GM18951 (cell line): ENCODE results near the gene GARIN1A.
"Not testable (repeated sequence)": the region's sequence is repeated elsewhere in the genome, so short reads cannot be mapped to it uniquely, and the experiment has no call there.

ENCODE experiments used
- POLR2A ChIP-seq: IDR thresholded peaks from 4 replicates; pipeline ENCODE4 v1.6.1; 2011; ENCODE audit warnings: mild to moderate bottlenecking; ENCODE audit not compliant: insufficient read length, insufficient read depth; ENCODE audit errors: extremely low read depth
- in situ Hi-C: fragments of 300-500 bp; cut with MboI; formaldehyde crosslinking; loops from one replicate; pipeline ENCODE4 v1.12.0; 2022; ENCODE audit warnings: low sequenced_read_pairs, mixed read lengths, inconsistent platforms; ENCODE audit not compliant: unreplicated experiment

The GARIN1A gene

DNA sequence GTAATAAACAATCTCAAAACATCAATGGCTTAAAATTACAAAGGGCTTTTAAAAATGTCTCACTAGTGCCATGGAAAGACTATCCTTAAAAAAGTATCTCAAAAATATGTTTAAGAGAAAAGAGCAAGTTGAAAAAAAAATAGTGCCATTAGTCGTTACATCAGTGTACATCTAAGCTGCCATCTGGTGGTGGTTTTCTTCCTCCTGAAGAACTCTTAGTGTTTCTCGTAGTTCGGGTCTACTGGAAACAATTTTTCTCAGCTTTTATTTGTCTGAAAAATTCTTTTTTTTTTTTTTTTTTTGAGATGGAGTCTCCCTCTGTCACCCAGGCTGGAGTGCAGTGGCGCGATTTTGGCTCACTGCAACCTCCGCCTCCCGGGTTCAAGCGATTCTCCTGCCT lies 5.9 kb upstream of the GARIN1A start:
- TF ChIP-seq POLR2A: no peak
- in situ Hi-C loops: no loop called here

DNA sequence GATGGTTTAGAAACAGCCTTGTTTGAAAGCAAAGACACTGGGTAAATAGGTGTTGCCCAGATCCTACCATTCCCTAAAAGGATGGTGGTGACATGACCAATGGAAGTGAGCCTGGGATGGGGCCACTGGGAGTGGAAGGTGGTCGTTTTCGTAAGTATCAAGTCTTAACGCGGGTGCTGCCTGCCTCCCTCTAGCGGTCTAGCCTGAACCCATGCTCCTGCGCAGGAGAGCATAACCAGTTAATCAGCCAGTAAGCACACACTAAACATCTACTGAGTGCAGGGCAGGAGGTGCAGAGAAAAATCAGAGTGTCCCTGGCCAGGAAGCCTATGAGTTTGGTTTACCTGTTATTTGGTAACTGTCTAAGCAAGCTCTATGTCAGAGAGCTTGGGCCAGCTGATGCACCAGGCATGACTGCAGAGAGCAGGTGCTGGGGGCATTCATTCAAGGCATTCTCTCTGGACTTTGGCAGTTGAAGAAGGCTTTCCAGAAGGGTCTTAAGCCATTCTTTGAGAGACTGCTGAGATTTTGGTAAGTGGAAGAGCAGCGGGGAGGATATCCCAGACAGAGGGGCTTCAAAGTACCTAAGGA lies 930 bp downstream of the GARIN1A start:
- TF ChIP-seq POLR2A: no peak
- in situ Hi-C loops: no loop called here

DNA sequence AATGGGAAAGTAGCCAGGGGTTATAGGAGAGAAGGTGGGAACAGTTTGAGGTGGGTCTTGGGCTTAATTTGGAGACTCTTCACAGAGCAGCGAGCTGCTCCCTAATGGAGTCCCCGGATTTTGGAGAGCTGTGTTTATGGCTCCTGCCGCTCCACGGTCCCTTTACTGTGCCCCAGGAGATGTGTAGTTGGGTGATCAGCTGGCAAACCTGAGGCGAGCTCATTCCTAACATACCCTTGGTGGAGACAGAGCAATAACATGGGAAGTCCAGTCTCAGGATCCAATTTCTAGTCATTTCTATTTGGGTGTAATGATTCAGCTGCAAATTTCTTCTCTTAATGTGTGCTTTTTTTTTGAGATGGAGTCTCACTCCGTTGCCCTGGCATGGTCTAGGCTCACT lies 1.5 kb downstream of the GARIN1A start:
- in situ Hi-C loops: no loop called here
- TF ChIP-seq POLR2A: no peak

DNA sequence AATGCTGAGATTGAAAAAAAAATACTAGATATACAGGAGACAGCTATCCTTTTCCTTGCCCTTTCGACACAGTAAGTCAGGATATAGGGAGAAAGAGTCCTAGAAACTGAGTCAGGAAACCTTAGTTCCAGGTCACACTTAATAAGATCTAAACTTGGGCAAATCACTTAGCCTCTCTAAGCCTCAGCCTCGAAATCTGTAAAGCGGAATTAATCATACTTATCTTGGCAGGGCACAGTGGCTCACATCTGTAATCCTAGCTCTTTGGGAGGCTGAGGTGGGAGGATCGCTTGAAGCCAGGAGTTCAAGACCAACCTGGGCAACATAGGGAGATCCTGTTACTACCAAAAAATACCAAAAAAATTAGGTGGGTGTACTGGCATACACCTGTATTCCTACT lies 4.6 kb downstream of the GARIN1A start:
- in situ Hi-C loops: no loop called here
- TF ChIP-seq POLR2A: no peak

DNA sequence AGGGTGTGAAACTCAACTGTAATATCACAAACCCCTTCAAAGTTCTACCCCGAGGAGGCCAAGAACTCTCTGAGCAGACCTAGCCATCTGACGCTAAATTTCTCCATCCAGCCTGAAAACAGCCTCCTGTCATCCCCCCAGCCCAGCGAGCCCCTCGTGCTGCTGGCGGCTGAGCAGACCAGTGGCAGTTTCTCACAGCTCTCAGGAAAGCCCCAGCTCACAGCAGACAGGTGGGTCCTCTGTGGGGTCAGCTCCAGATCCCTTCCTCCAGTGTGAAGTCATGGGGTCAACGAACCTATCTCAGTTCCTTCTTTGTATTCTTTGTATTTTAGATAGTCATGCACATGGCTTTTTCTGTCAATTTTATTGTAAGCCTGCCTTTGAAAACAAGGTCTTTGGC lies 7.8 kb downstream of the GARIN1A start:
- no peak for TF ChIP-seq POLR2A
- in situ Hi-C loops: no loop called here

DNA sequence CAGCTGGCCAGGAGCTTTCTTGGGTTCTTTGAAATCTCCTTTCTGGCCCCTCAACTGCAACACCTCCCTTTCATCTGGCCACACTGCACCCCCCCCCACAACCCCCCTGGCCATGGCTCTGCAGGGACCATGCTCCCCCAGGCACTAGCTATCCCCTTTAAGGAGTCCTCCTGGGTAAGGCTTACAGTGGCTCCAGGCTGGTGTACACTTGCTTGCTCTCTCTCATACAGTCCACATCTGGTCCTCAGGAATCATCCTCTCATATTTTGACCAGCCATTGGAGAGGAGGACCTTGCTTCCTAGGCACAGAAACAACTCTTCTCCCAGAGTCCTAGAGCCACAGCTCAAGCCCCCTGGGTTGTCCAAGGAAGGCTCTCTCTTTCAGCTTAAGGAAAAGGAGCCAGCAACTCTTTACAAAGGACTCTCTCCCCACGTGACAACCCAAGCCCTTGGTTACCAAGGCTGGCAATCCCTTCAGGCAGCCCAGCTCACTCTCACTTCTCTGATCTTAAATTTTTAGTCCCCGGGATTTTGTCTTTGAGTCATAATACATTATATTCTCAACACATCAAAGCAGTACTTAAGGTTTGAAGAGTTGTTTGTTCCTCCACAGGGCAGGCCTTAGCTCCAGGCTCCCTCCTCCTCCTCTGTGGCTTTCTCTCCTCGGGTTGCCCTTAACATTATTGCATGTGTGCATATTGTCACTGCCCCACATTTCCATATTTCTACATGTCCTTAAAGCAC lies 9.9 kb downstream of the GARIN1A start:
- no peak for TF ChIP-seq POLR2A
- in situ Hi-C loops: no loop called here

DNA sequence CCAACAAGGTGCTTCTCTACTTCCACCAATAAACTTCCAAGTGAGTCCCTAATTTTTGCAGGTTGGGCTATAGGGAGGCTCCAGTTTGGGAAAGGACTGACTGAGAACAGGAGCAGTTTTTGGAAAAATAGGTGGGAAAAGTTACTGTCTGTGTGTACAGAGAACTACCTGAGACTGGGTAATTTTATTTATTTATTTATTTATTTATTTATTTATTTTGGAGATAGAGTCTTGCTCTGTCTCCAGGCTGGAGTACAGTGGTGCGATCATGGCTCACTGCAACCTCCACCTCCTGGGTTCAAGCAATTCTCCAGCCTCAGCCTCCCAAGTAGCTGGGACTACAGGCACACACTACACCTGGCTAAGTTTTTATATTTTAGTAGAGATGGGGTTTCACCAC lies 11.2 kb downstream of the GARIN1A start:
- in situ Hi-C loops: not testable (repeated sequence)

DNA sequence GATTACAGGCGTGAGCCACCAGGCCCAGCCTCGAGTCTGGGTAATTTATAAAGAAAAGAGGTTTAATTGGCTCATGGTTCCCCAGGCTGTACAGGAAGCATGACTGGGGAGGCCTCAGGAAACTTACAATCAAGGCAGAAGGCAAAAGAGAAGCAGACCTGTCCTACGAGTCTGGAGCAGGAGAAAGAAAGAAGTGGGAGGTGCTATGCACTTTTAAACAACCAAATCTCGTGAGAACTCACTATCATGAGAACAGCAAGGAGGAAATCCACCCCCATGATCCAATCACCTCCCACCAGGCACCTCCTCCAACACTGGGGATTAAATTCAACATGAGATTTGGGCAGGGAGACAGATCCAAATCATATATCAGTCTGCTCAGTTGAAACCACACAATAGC lies 11.6 kb downstream of the GARIN1A start:
- in situ Hi-C loops: not testable (repeated sequence)

DNA sequence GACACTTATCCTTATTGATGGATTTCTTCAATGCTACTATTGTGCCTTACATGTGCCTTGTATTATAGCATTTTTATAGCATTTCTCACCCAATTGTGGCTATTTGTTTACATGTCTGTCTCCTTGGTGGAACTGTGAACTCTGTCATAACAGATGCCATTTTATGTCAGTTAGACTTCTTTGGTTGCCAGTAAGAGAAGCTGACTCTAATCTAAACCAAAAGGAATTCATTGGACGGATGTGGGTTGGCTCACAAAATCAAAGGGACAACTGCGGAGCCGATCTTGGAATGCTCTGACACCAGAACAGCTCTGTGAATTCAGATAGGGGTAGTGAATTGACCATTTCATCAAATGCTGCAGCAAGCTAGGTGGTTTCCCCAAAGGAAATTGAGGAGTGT lies 15.0 kb downstream of the GARIN1A start:
- no peak for TF ChIP-seq POLR2A
- in situ Hi-C loops: no loop called here

DNA sequence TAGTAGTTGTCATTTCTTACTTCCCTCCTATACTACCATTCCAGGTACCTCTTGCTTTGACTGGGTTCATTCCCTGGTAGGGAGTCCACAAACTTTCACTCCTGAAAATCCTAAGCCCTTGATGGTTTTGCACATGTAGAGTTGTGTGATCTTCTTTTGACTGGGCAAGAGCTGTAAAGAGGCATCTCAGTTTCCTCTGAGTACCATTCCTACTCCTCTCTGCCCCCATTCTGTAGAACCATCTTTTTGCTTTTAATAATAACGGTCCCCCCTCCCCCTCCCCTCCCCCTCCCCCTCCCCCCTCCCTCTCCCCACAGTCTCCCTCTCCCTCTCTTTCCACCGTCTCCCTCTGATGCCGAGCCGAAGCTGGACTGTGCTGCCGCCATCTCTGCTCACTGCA lies 16.4 kb downstream of the GARIN1A start:
- no peak for TF ChIP-seq POLR2A
- in situ Hi-C loops: no loop called here

DNA sequence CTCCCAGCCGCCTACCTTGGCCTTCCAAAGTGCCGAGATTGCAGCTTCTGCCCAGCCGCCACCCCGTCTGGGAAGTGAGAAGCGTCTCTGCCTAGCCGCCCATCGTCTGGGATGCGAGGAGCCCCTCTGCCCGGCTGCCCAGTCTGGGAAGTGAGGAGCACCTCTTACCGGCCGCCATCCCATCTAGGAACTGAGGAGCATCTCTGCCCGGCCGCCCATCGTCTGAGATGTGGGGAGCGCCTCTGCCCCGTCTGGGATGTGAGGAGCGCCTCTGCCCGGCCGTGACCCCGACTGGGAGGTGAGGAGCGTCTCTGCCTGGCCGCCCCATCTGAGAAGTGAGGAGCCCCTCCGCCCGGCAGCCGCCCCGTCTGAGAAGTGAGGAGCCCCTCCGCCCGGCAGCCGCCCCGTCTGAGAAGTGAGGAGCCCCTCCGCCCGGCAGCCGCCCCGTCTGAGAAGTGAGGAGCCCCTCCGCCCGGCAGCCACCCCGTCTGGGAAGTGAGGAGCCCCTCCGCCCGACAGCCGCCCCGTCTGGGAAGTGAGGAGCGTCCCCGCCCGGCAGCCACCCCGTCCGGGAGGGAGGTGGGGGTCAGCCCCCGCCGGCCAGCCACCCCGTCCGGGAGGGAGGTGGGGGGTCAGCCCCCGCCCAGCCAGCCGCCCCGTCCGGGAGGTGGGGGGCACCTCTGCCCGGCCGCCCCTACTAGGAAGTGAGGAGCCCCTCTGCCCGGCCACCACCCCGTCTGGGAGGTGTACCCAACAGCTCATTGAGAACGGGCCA lies 17.3 kb downstream of the GARIN1A start:
- in situ Hi-C loops: not testable (repeated sequence)

DNA sequence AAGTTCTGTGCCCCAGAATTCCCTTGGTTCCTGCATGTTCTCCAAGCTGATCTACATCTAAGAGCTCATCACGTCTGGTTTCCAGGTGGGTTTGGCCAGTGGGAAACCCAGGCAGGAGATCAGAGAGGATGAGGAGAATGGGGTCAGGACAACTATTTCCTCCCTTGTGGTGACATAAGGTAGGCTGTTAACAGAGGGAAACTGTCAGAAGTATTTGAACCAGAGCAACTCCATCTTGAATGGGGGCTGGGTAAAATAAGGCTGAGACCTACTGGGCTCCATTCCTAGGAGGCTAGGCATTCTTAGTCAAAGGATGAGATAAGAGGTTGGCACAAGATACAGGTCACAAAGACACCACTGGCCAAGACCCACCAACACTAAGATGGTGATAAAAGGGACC lies 19.1 kb downstream of the GARIN1A start:
- no peak for TF ChIP-seq POLR2A
- in situ Hi-C loops: no loop called here

DNA sequence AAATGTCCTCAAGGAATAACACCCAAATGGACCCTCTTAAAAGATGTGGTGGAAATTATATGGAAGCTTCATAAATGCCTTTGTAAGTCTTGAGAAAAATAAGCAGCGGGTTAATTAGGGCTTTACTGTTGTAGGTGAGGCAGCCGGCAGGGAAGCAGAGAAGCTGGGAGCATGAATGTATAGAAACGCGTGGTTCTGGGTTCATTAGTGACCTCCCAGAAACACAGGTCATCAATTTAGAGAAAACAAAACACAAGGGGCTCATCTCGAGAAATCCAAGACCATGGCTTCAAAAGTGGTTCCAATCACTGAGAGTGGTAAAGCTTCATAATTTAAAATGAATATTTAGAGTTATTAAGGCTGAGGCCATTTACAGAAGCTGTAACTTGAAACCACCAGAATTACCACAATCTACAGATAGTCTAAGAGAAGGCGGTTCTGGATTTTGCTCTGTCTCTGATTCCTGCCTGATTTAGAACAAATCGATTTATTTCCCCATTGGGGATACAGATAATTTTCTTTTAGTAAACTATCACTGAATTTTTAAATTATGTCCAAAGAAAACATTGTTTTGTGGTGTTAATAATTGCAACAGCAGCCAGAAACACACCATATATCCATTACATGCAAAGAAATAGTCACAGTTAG lies 20.7 kb downstream of the GARIN1A start:
- in situ Hi-C loops: no loop called here
- no peak for TF ChIP-seq POLR2A
